Esophagus muscularis mucosa (tissue), 4 donors: ENCODE results near the gene TNS1. TPM values are rescaled to one million over a fixed set of nuclear protein-coding genes. Genes with fewer than 3 reads are reported as not detected.

Source experiments
- DNase-seq: peaks from one replicate; pipeline ENCODE4 v3.0.0-alpha.2; 2017; ENCODE audit errors: extremely low spot score
- H3K27ac ChIP-seq, 4 donors: fragments of 200-600 bp; sonication (generic); replicated peaks in 1 of 4; 1 replicate in 3 of 4; 2 replicates in 1 of 4; pipeline ENCODE4 v1.5.1; 2016 to 2019; ENCODE audit warnings: mild to moderate bottlenecking in 1 of 4
- H3K27me3 ChIP-seq, 4 donors: fragments of 200-600 bp; sonication (generic); one replicate each; pipeline versions ENCODE4 v1.5.1 to v1.6.0; 2016 to 2019
- H3K36me3 ChIP-seq, 4 donors: fragments of 200-600 bp; sonication (generic); one replicate each; pipeline ENCODE4 v1.5.1; 2016 to 2019
- H3K4me1 ChIP-seq, 4 donors: fragments of 200-600 bp; sonication (generic); one replicate each; pipeline ENCODE4 v1.5.1; 2016 to 2019
- H3K4me3 ChIP-seq, 4 donors: fragments of 200-600 bp; sonication (generic); 1 replicate in 2 of 4; 2 replicates in 2 of 4; pipeline ENCODE4 v1.5.1; 2016 to 2019; ENCODE audit warnings: mild to moderate bottlenecking in 4 of 4, moderate library complexity in 1 of 4
- H3K9me3 ChIP-seq, 4 donors: fragments of 200-600 bp; sonication (generic); 1 replicate in 3 of 4; 2 replicates in 1 of 4; pipeline ENCODE4 v1.5.1; 2016 to 2019
- CTCF ChIP-seq, 3 experiments: fragments of 200-600 bp in 2 of 3; fragments of 450-650 bp in 1 of 3; sonication (generic) in 2 of 3; IDR thresholded peaks; one replicate each; pipeline ENCODE4 v1.5.1; 2017 to 2019; ENCODE audit warnings: antibody characterized with exemption in 3 of 3, mild to moderate bottlenecking in 2 of 3, moderate library complexity in 1 of 3
- EP300 ChIP-seq: sonication (generic); formaldehyde crosslinking; IDR thresholded peaks from one replicate; pipeline ENCODE4 v1.6.1; 2017; ENCODE audit warnings: antibody characterized with exemption
- POLR2A ChIP-seq: fragments of 450-650 bp; IDR thresholded peaks from one replicate; pipeline ENCODE4 v1.6.1; 2017; ENCODE audit warnings: antibody characterized with exemption, moderate library complexity, mild to moderate bottlenecking, low read depth
- POLR2AphosphoS5 ChIP-seq, 2 donors: sonication (generic); formaldehyde crosslinking; IDR thresholded peaks; one replicate each; pipeline ENCODE4 v1.6.1; 2017; ENCODE audit warnings: antibody characterized with exemption in 2 of 2
- WGBS: methylation state at CpG from one replicate; pipeline ENCODE4 v1.1.5; 2018; 5-methylcytosine and 5-hydroxymethylcytosine counted together
- intact Hi-C: fragments of 100-400 bp; cut with DNase I; formaldehyde crosslinking; loops from one replicate; pipeline ENCODE4 v1.15.1; 2023
- total RNA-seq, 4 donors: library from RNA; depleted of rRNA; stranded (reverse); fragments of >200 nt; gene quantifications; one replicate each; pipeline versions ENCODE4 v1.1.0 to v1.2.1, GENCODE V29; 2016

The TNS1 gene
- total RNA-seq, 4 donors from 2014 or later, result 1,001 to 2,170 (median 1,411) TPM

- intact Hi-C loops, result no loop called here
- no peak for TF ChIP-seq EP300
- TF ChIP-seq POLR2AphosphoS5 (IDR thresholded peaks at IDR 0.05), result no peak
- no peak for TF ChIP-seq CTCF (IDR thresholded peaks at IDR 0.05)
- no peak for TF ChIP-seq POLR2A
- H3K27me3 ChIP-seq, result peaks cover 0 to 8% (median 0%) of the 10 kb centered on the region in 4 donors
- WGBS, result 61% methylated on average over 3 of the region's 4 CpGs
- H3K9me3 ChIP-seq, result no peaks in the 10 kb centered on the region
- H3K27ac ChIP-seq, result peak overlapping the region; percentile 70 to 79 (median 73)
- peak overlapping the region; percentile 40 to 55 (median 47) for H3K4me3 ChIP-seq
- H3K36me3 ChIP-seq, result no peaks in the 10 kb centered on the region
- H3K4me1 ChIP-seq, result peaks cover 15 to 39% (median 29%) of the 10 kb centered on the region in 4 donors
- no peak for DNase-seq
Observed at GRCh38 chr2:218001629-218002028, 1.2 kb downstream of the TNS1 start.

DNA sequence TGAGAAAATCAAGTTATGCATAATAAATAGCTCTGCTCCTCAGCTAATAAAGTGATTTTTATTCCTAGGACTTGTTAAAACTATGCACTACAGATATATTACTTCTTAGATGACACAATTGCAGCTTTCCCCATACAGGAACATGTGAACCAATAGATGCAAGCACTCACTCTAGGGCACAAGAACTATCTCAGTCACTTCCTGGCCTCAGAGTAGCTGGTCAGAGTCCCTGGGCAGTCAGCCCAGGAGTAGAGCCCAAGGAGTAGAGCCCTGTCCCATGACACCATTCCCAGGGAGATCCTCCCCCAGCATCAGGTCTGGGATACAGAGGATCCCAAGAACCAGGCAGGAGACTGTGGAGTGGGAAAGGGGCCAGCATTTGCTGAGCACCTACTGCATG, 2.7 kb downstream of the TNS1 start:
- Histone ChIP-seq H3K9me3 (no peaks in the 10 kb centered on the region), H3K4me1 (peaks cover 29 to 54% (median 44%) of the 10 kb centered on the region in 4 donors), H3K4me3 (peak overlapping the region in 1 of 4 donors; percentile 20), H3K27me3 (peaks cover 0 to 6% (median 0%) of the 10 kb centered on the region in 4 donors), H3K36me3 (no peaks in the 10 kb centered on the region), H3K27ac (peak overlapping the region in 3 of 4 donors; percentile 48 to 79 (median 73))
- DNase-seq, result no peak
- no peak for TF ChIP-seq EP300
- no peak for TF ChIP-seq POLR2A
- TF ChIP-seq POLR2AphosphoS5 (IDR thresholded peaks at IDR 0.05), result peak in 1 of 2 donors; percentile 66
- TF ChIP-seq CTCF (IDR thresholded peaks at IDR 0.05), result no peak
- intact Hi-C loops, result no loop called here

DNA sequence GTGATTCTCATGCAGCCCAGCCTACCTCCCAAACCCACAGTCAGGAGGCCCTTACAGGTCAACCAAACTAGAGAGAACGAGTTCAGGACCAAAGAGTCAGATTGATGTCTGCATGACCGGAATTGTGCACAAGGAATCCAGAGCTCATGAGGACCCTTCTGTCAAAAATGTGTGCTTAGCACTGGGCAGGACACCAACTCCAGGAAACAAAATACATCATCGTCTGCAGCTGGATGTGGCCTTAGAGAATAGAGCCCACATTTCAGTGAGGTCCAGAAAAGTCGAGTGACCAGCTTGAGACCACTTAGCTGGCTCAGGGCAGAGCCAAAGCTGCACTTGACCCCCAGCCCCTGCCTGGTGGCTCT, 3.2 kb downstream of the TNS1 start:
- H3K27me3 ChIP-seq, result peaks cover 0 to 6% (median 0%) of the 10 kb centered on the region in 4 donors
- H3K4me3 ChIP-seq, result peak overlapping the region in 1 of 4 donors; percentile 16
- WGBS, result 61% methylated on average over 4 of the region's 4 CpGs
- peak overlapping the region in 3 of 4 donors; percentile 40 to 52 (median 42) for H3K27ac ChIP-seq
- intact Hi-C loops, result no loop called here
- TF ChIP-seq POLR2AphosphoS5 (IDR thresholded peaks at IDR 0.05) (no peak), POLR2A (no peak), CTCF (IDR thresholded peaks at IDR 0.05) (no peak), EP300 (no peak)
- H3K36me3 ChIP-seq, result no peaks in the 10 kb centered on the region
- DNase-seq, result no peak
- H3K9me3 ChIP-seq, result no peaks in the 10 kb centered on the region
- peaks cover 30 to 56% (median 46%) of the 10 kb centered on the region in 4 donors for H3K4me1 ChIP-seq

- intact Hi-C loops, result no loop called here
- Histone ChIP-seq H3K4me3 (peak overlapping the region in 1 of 4 donors; percentile 16), H3K9me3 (no peaks in the 10 kb centered on the region), H3K27me3 (peaks cover 0 to 6% (median 0%) of the 10 kb centered on the region in 4 donors), H3K4me1 (peaks cover 33 to 56% (median 45%) of the 10 kb centered on the region in 4 donors), H3K27ac (peak overlapping the region in 2 of 4 donors; percentile 20 to 42), H3K36me3 (no peaks in the 10 kb centered on the region)
- 82% methylated on average over 10 of the region's 10 CpGs for WGBS
- no peak for DNase-seq
- TF ChIP-seq POLR2AphosphoS5 (IDR thresholded peaks at IDR 0.05), result no peak
- no peak for TF ChIP-seq EP300
- TF ChIP-seq POLR2A, result no peak
- no peak for TF ChIP-seq CTCF (IDR thresholded peaks at IDR 0.05)
Observed at GRCh38 chr2:217998926-217999594, 3.7 kb downstream of the TNS1 start.

DNA sequence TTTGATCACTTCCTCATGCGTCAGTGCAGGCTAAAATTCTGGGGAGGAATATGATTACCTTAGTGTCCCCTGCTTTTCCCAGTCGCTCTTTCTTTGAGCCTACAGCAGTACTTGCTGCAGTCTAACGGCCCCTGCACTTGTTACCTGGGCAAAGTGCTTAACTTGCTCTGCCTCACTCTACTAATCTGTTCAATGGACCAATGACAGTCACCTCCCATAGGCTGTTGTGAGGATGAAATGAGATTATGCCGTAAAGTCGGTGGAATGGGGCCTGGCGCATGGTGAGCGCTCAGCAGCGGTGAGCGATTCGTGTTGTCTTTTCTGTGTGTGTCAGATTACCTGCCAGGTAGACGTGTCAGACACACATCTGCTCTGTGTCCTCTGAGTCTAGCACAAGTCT, 5.3 kb downstream of the TNS1 start:
- TF ChIP-seq EP300 (no peak), POLR2AphosphoS5 (IDR thresholded peaks at IDR 0.05) (no peak), POLR2A (no peak), CTCF (IDR thresholded peaks at IDR 0.05) (no peak)
- H3K27ac ChIP-seq, result no peak overlapping the region
- no peak overlapping the region for H3K4me3 ChIP-seq
- no peaks in the 10 kb centered on the region for H3K36me3 ChIP-seq
- intact Hi-C loops, result no loop called here
- DNase-seq, result no peak
- no peaks in the 10 kb centered on the region for H3K9me3 ChIP-seq
- H3K4me1 ChIP-seq, result peaks cover 28 to 54% (median 43%) of the 10 kb centered on the region in 4 donors
- peaks cover 0 to 6% (median 0%) of the 10 kb centered on the region in 4 donors for H3K27me3 ChIP-seq
- 90% methylated on average over 11 of the region's 11 CpGs for WGBS
